DLD1 (cell line): ENCODE data around the gene RARS2.

ENCODE experiments used
- in situ Hi-C: cut with HindIII; loops from 2 replicates; pipeline ENCODE4 v1.10.0; 2017; ENCODE audit warnings: low sequenced_read_pairs

RARS2 gene

DNA sequence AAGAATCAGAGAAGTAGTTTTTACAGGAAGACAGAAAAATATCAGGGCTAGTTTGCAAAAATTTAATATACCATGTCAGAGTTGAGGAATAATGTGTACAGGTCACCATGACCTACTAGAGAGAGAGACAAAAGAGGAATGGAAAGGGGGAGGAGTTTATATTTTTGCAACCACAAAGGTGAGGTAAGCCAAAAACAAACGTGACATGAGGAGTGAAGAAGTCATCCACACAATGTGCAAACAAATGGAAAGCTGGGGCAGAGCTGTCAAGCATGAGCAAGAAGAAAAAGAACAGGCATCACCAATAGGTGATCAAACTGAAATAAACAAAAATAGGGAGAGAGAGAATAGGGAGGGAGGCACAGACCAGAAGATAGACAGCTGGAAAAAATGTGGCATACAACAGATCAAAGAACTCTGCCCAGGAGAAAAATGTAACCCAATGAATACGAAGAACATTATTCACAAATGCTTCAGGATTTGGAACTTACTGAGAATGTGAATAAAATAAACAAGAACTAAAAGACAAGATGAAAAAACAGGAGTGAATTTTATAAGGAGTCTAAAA lies 15.5 kb downstream of the RARS2 start:
- in situ Hi-C loops: no loop called here

DNA sequence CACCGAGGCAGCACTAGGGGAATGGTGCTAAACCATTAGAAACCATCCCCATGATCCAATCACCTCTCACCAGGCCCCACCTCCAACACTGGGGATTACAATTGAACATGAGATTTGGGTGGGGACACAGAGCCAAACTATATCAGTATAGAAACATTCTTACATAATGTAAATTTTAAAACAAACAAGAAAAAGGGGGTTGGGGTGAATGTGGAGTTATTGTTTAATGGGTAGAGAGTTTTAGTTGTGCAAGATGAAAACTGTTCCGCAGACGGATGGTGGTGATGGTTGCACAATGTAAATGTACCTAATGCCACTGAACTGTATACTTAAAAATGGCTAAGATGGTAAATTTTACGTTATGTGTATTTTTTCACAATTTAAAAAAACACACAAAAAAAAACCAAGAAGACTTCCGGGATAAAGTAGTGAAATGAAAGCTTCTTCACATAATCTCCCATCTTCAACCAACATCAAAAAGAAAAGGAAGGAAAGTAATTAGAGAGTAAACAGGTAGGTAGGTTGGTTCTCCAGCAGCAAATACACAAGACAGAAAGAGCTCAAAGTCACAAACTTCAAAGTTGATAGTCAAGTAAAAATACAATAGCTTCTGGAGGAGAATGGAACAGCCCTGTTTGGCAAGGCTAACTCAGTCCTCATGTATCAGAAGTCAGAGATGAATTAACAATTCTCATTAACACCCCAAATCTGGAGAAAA lies 16.3 kb downstream of the RARS2 start:
- in situ Hi-C loops: no loop called here

DNA sequence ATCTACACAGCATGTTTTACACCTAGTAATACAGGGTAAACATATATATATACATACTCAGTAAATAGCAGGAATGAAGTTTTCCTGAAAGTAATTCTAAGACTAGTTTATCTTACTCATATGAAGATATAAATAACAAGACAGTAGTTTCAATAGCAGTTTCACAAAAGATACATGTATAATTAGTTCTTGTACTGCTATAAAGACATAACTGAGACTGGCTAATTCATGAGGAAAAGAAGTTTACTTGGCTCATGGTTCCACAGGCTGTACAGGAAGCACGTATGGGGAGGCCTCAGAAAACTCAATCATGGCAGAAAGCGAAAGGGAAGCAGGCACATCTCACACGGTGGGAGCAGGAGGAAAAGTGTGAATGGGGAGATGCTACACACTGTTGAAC lies 16.9 kb downstream of the RARS2 start:
- in situ Hi-C loops: no loop called here

DNA sequence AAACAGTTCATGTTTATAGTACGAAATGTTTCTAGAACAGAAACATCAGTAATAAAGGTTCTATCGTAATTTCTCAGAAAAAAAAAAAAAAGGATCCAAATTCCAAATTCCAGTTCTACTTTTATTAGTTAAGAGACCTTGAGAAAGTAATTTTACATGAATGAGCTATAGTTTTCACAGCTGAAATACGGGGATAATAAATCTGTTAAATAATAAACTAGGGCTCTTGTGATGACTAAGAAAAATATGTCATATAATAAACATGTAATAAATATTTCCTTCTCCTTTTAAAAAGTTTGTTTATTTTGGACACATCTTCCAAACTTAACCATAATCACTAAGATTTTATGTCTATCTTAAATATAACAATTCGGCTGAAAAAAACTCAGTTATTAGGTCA lies 17.8 kb downstream of the RARS2 start:
- in situ Hi-C loops: no loop called here

DNA sequence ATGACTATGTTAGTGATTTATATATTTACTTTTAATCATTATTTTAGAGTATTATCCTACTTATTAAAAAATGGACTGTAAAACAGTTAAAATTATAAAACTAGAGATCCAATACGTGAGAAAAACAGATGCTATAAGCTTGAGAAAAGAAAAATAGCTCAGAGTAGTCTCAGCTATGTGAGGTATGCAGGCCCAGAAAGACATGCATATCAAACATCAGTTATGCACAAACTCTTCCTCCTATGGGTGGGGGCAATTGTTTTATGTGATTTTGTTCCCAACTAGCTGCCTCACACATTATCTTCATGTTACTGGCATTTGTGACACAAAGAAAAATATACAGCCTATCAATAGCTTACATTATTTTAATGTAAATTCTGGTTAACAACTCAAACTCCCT lies 28.8 kb downstream of the RARS2 start:
- in situ Hi-C loops: no loop called here

DNA sequence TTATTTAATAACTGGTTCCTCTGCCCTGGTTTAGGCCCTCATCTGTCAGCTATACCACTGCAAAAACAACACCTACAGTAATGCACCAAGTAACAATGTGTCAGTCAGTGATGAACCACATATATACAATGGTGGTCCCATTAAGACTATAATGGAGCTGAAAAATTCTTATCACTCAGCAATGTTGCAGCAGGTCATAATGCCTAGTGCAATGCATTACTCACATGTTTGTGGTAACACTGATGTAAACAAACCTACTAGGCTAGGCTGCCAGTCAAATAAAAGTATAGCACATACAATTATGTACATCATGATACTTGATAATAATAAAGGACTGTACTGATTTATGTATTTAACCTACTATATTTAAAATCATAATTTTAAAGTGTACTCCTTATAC lies 31.3 kb downstream of the RARS2 start:
- in situ Hi-C loops: no loop called here

DNA sequence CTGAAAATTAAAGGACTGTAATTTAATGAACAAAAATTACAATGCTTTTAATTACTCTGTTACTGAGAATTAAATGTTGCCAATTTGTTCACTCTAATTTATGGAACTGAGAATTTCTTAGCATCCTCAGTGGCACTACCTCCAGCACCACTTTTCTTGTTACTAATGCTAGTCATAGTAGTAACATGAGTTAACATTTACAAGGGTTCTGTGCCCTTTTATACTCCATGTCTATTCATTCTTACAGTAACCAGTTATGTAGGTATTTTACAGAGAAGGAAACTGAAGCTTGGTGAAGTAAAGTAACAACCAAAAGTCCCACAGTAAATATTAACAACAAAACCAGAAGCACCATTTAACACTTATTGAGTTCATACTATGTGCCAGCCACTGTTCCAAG lies 34.3 kb downstream of the RARS2 start:
- in situ Hi-C loops: no loop called here

DNA sequence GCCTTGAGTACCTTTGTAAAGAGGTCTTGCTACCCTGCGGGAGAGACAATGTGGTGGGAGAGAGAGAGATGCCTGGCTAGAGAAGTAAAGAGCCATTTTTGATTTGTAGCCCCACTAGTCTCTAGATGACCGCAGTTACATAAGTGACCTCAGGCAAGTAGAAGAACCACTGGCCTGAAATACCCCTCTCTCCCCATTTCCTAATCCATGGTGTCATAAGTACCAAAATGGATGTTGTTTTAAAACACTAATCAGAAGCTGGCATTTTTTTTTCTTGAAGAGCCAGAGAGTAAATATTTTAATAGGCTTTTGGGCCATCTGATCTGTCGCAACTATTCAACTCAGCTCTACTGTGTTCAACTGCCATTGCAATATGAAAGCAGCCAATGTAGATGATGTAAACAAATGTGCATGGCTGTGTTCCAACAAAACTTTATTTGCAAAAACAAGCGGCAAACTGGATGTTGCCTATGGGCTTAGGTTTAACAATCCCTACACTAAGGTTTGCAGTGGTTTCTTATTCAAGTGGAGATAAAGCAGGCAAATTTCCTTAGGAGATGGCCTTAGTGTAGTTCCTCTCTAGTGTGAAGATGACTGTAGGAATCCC lies 36.5 kb downstream of the RARS2 start:
- in situ Hi-C loops: no loop called here

DNA sequence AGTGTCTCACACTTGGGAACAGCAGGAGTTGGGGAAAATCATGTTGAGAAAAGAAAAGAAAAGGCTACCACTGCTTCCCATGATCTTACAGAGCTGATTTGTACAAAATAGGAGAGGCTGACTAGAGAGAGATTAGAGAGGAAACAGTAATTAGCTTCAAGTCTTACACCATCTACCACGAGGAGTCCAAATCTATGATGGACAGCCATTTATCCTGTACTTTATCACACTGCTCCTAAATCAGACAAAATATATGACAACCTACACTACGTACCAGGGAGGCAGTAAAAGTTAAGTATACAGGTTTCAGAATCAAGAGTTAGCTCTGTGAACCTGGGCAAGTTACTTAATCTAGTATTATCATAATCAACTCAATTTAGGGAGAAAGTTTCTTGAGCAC lies 38.0 kb downstream of the RARS2 start:
- in situ Hi-C loops: no loop called here

DNA sequence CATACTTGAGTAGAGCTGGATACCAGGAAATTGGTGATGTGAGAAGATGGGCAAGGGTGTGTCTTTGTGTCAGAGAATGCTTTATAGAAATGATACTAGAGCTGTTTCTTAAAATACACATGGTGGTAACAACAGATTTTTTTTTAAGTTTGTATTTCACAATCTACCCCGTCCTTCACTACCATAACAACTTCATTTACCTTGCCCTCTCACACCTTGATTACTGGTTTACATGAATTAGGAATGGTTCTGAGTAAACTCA lies 45.4 kb downstream of the RARS2 start:
- in situ Hi-C loops: no loop called here

DNA sequence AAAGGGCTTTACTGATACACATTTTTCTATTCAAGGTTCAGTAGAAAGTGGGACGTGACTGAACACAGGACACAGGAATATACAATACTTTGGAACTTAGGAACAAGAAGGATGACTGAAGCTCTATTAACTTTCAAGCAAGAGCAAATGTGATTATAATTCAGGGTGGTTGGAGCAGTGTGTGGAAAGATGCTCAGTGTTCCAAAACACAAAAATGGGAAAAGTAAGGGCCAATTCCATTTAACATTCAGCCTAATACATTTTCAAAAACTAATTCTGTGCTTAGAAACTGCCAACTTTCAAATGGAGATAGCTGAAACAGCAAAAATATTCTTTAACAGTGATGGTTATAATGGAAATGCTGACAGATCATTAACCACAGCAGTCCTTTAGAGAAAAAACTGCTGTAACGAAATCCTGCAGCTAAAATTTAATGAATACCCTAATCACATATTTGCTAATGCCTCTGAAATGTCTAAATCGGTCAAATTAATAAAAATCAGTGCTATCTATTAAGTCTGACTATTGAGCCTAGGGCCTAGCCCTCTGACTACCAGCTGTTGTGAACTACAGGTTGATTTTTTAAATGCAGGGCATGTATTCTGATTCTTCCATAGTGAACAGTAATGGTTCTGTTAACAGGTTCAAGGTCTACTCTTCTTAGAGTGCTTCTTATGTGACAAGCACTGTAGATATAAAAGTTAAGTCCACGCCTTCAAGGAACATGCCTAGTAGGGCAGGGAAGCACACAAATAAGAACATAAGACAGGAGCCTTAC lies 45.9 kb downstream of the RARS2 start:
- in situ Hi-C loops: no loop called here

DNA sequence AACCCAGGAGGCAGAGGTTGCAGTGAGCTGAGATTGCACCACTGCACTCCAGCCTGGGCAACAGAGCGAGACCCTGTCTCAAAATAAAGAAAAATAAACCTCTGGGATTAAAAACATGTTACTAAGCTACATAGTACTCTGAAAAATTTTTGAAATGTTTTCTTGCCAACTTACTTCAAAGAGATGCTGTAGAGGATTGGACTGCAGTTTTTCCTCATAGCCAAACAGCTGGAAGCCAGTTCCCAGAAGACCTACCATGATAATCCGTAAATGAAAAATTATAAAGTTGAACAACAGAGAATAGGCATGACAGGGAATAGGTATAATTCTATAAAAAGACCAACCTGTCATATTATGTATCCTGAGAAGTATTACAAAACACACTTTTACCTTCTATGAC lies 48.0 kb downstream of the RARS2 start:
- in situ Hi-C loops: no loop called here

DNA sequence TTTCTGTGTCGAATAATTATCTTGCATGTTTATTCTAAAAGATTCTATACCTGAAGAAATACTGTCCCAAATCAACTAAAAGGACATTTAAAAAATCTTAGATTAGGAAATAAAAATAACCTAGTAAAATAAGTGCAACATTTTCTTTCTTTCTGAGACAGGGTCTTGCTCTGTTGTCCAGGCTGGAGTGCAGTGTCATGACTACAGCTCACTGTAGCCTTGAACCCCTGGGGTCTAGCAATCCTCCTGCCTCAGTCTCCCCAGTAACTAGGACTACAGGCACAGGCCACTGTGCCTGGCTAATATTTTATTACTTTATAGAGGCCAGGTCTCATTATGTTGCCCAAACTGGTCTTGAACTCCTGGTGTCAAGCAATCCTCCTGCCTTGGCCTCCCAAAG lies 48.7 kb downstream of the RARS2 start:
- in situ Hi-C loops: no loop called here

DNA sequence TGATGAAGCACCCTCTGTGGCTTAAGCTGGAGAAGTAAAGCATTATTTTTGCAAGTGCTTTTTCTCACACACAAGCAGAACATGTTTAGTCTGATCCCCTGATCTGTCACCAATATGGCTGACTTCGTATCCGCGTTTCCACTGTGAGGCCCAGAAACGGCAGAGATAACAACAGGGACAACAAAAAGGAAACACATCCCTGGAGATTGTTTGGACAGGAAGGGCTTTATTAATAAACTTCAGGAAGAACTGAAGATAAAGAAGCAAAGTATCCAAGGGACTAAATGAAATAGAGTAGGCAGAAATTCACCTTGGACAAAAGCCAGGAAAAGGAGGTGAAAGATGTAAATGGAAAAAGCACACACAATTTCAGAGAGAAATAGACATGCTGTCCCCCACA lies 49.2 kb downstream of the RARS2 start:
- in situ Hi-C loops: no loop called here

DNA sequence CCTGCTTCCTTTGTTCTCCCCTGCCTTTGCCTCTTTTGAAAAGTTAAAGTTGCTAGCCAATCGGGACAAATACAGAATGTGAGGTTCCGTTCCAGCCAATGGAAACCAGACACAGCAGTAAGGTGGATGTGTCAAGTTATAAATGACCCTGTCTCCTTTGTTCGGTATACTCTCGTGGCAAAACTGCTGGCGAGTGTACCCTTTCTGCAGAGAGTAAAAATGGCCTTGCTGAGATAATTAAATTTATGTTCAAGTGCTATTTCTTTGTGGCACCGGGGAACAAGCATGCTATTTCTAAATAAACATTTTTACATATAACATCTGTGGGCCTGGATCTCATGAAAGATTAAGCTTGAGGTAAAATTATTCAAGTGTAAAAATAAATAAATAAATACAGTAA lies 50.2 kb downstream of the RARS2 start:
- in situ Hi-C loops: no loop called here

DNA sequence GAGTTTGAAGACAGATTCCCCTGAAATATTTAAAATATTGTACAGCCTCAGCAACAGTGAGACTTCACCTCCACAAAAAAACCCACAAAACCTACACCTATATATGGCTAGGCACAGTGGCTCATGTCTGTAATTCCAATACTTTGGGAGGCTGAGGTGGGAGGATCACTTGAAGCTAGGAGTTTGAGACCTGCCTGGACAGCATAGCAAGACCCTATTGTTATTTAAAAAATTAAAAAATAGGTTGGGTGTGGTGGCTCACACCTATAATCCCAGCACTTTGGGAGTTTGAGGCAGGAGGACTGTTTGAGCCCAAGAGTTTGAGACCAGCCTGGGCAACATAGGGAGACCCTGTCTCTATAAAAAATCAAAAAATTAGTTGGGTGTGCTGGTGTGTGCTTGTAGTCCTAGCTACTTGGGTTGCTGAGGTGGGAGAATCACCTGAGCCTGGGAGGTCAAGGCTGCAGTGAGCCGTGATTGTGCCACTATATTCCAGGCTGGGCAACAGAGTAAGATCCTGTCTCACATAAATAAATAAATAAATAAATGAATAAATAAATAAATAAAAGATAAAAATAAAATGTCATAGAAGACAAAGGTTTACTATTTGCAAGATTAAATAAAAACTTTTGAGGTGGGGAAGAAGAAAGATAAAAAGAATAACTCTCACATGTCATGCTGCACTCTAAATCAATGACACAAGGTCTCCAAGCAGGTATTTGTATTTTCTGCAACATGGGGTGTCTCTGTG lies 51.1 kb downstream of the RARS2 start:
- in situ Hi-C loops: no loop called here

DNA sequence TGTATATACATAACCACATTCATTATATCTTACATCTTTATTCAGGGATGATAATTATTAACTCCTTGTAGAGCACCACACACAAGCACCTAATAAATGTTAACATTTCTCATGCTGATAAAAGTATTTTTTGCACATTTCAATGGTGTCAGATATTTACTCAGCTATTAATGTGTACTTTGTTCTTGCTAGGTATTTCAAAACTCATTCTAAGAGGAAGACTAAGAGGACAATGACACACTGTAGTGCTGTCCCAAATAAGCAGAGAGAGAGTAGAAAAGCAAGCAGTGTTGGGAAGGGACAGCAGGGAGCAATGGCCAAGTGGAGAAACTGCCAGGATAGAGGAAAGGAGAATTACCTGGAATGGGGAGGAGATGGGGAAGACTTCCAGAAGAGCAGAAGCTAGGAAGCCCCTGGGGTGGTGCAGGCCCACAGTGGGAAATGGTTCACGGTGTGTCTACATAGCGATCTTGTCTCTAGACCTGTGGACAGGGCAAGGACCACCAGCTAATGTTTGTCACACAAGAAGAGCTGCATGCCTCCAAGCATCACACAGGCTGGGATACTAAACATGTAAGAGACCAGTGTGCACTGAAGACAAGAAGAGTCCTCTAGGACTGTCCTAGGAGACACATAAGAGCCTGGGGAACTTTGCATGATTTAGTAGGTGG lies 55.3 kb downstream of the RARS2 start:
- in situ Hi-C loops: no loop called here

DNA sequence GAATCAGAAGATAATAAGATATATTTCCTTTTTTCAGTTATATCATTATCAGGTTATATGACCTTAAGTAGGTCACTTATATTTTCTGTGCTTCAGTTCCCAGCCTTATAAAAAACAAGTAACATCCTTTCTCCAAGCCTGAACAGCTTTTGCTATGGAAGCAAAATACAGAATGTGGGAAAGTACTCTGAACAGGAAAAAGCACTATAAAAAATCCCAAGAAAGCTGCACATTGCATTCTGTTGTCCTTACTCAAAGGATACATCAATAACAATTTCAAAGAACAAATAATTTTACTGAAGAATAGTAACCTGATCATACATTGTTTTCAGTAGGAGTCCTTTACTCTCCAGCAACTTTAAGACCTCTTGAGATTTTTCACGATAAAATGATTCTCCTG lies 60.6 kb downstream of the RARS2 start:
- in situ Hi-C loops: no loop called here

DNA sequence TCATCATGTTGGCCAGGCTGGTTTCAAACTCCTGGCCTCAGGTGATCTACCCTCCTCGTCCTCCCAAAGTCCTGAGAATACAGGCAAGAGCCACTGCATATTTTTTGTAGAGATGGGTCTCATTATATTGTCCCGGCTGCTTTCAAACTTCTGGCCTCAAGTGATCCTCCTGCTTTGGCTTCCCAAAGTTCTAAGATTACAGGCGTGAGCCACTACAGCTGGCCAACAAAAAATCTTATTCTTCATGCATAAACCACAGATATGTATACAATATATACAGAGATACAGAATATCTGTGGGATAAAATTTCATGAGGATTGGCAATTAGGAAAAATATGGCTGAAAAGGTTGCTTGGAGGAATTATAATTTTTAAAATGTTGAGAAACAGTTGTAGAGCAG lies 67.1 kb downstream of the RARS2 start:
- in situ Hi-C loops: no loop called here

DNA sequence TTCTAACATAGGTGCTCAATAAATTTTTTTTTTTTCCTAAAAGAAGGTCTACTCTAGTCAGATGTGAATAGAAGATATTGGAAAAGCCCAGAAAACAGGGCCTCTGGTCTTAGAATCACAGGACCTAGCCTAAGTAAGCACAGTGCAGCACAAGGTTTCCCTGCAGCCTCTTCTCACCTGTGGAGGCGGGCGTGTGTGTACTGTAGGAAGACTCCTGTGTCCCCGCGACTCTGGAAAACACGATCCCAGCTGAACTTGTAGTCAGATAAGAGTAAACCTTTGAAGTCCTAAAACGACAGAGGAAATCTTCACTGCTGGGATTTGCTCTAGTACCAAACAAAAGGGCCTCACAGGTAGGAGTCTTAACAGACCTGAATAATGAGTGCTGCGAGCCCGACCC lies 71.3 kb downstream of the RARS2 start:
- in situ Hi-C loops: no loop called here

DNA sequence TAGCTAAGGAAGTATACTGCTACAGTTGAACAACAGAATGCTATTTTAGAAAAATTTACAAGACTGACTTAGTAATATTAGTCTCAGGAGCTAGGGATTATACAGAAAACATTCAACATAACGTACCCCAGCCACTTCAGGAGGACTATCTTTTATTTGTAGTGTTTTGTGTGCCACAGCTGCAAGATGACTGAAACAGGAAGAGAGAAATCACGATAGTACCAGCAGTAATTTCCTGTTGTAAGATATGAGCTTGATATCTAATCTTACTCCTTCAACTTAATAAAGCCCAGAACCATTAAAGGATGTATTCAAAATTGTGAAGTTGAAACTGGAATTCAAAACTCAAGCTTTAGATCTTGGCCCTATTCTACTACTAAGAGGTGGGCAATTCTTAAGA lies 75.0 kb downstream of the RARS2 start:
- in situ Hi-C loops: no loop called here
